COLO829 (cell line): ENCODE measurements around the gene FOXO6.
"Not testable (repeated sequence)": the region's sequence is repeated elsewhere in the genome, so short reads cannot be mapped to it uniquely, and the experiment has no call there.

Experiments
- DNase-seq: peaks from one replicate; pipeline ENCODE4 v3.0.0; 2012; ENCODE audit warnings: low spot score

FOXO6 gene

GRCh38 chr1:41329662-41330587 lies 31.3 kb upstream of the FOXO6 start:
- no peak for DNase-seq

DNA sequence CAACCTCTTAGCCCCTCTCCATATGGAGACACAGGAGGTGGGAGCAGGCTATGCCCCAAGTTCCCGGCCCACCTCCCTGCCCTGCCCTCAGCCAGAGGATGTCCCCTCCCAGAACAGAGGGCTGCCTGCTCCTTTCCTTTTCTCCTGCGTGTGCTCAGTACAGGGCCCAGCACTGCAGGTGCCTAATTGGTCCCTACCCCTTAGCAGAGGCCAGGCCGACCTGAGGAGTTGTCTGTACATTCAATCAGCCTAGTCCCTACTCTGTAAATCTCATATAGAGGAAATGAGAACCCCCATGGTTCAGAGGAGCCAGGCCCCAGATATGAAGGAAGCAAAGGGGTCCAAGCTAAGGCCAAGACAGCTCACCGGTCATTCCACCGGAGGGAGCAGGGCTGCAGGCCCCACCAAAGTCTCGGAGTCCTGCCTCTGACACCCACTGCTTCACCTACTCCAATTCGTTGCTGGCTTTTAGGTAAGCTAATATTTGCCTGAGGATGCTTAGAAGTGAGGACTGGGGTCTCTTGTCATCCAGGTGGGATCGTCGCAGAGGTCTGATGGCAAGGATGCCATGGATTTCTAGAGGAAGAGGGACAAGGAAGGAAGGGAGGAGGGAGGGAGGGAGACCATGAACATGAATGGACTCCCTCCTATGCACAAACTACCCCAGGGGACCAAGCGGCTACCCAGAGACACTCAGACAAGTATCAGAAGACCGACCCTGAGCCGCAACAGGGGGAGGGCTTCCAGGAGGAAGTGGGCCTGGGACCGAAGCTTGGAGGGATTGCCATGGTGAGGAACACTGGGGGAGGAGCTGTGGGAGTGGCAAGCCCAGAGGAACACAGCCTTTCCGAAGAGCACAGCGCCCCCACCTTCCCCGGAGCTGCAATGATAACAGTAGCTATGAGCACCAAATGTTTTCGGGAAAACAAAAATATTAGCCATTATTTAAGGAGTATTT lies 30.4 kb upstream of the FOXO6 start:
- no peak for DNase-seq

DNA sequence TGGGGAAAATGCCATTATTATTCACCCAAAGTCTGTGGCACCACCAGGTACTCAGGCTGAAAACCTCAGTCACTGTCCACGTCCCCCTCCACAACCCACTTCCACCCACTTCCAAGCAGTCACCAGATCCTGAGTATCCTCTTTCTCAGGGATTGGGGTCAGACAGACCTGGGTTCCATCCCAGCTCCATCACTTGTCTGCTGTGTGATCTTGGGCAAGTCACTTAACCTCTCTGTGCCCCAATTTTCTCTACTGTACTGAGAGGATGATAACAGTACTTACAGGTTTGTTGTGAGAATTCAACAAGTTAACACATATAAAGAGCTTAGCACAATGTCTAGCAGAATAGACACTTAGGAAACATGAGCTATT lies 29.7 kb upstream of the FOXO6 start:
- no peak for DNase-seq

DNA sequence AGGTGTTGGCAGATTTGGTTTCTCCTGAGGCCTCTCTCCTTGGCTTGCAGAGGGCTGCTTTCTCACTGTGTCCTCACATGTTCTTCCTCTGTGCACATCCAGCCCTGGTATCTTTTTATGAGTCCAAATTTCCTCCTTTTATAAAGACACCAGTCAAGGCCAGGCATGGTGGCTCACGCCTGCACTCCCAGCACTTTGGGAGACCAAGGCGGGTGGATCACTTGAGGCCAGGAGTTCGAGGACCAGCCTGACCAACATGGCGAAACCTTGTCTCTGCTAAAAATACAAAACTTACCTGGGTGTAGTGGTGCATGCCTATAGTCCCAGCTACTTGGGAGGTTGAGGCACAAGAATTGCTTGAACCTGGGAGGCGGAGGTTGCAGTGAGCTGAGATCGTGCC lies 29.1 kb upstream of the FOXO6 start:
- not testable (repeated sequence) for DNase-seq

- DNase-seq: no peak
Measured at GRCh38 chr1:41333146-41333784, 28.0 kb upstream of the FOXO6 start.

DNA sequence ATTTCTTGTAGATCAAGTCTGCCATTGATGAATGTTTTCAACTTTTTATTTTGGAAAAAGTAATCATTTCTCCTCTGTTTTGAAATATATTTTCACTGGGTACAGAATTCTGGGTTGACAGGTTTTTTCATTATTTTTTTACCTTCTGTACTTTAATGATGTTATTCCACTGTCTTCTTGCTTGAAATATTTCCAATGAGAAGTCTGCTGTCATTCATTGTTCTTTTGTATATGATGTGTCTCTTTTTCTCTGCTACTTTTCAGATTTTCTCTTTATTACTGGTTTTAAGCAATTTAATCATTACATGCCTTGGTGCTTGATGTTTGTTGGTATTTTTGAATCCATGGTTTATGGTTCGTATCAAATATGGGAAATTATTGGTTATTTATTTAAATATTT lies 22.4 kb upstream of the FOXO6 start:
- DNase-seq: no peak

- DNase-seq: no peak
Measured at GRCh38 chr1:41340655-41341364, 20.4 kb upstream of the FOXO6 start.

DNA sequence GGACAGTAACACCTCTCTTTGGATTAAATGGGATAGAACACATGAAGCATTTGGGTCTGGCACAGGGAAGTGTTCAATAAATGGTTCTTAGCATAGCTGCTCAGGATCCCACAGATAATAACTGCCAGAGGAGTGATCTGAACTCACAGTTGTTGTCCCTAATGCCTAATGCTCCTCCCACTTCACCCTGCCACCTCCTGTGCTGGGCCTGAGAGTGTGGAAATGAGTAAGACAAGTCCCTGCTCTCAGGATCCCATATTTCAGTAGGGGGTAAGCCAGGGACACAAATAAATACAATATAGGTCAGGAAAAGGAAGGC lies 19.9 kb upstream of the FOXO6 start:
- DNase-seq: no peak

DNA sequence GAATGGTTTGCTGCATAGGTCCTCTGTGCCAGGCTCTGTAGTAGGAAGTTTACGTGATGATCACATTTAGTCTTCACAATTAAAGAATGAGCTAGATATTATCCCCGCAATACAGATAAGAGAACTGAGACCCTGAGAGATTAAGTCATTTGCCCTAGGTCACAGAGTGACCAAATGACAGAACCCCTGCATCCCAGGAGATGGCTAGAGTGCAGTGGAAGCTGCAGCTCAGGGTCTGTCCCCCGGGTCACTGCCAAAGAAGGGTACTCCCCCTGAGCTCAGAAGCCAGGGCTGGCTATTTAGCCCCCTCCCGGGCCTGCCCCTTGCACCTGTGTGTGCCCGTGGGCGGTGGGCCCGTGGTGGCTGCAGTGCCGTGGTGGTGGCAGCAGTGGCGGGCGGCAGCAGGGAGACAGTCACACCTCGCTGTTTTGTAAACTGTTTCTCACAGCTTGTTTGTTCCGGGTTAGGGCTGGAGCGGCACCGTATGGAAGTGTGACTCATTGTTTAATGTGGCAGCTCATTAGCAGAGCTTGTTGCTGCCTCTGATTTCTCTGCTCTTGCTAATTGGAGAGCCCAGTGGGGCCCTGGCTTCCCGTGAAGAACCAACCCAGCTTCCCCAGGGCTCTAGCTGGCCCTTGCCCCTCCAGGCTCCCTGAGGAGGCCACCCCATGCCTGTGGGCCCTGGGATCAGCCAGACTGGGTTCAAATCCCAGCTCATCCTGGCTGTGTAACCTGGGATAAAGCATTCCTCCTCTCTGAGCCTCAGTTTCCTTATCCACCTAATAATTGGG lies 19.3 kb upstream of the FOXO6 start:
- DNase-seq: no peak

GRCh38 chr1:41342774-41343355 lies 18.4 kb upstream of the FOXO6 start:
- no peak for DNase-seq

- no peak for DNase-seq
Measured at GRCh38 chr1:41343790-41344699, 17.2 kb upstream of the FOXO6 start.

DNA sequence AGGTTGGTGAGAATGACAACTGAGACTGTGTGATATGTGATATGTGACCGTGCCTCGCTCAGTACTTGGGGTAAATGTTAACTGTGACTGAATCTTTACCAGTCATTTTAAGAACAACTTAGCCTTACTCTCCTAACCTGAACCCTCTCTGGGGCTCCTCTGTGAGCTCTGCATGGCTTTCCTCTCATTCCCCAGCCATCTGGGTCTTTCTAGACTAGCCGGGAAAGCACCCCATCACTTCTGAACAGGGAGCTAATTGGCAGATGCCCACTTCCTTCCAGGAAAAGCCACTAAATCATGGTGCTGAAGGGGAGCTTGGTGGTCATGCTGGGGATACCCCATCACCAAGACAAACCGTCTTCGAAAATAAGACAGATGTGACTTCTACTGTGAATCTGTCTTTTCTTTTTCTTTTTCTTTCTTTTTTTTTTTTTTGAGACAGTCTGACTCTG lies 16.5 kb upstream of the FOXO6 start:
- DNase-seq: no peak

- no peak for DNase-seq
Measured at GRCh38 chr1:41345434-41346075, 15.7 kb upstream of the FOXO6 start.

GRCh38 chr1:41347276-41347675 lies 14.0 kb upstream of the FOXO6 start:
- no peak for DNase-seq

- no peak for DNase-seq
Measured at GRCh38 chr1:41348394-41348793, 12.8 kb upstream of the FOXO6 start.

GRCh38 chr1:41349361-41350054 lies 11.7 kb upstream of the FOXO6 start:
- DNase-seq: no peak

DNA sequence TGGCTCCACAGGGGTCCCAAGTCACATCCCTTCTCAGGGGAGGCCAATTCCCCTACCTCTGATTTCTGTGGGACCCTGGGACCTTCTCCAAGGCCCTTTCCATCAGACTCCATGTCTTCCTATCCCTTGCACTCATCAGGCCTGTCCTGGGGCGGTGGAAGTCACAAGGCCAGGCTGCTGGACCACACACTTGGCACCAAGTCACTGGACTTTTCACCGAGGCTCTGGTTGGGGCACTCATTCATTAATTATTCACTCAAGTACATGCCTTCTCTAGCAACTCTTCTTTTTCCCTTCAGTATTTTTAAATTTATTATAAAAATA lies 11.2 kb upstream of the FOXO6 start:
- no peak for DNase-seq
